HepG2 (cell line): ENCODE data around the gene TPH1. TPM values are rescaled to one million over a fixed set of nuclear protein-coding genes. Genes with fewer than 3 reads are reported as not detected.

Experiments
- CBX5 ChIP-seq: sonication (generic); formaldehyde crosslinking; IDR thresholded peaks from 2 replicates; pipeline ENCODE4 v1.4.0; 2020; ENCODE audit warnings: missing genetic modification reagents, borderline replicate concordance
- CSRNP1 ChIP-seq: sonication (generic); formaldehyde crosslinking; IDR thresholded peaks from 2 replicates; pipeline ENCODE4 v1.8.1; 2023; ENCODE audit warnings: mild to moderate bottlenecking, missing genetic modification reagents
- ETV5 ChIP-seq: IDR thresholded peaks from 2 replicates; pipeline ENCODE4 v1.6.1; 2018; ENCODE audit warnings: missing biosample characterization, missing genetic modification reagents, inconsistent platforms, borderline replicate concordance
- GMEB1 ChIP-seq: sonication (generic); formaldehyde crosslinking; IDR thresholded peaks from 2 replicates; pipeline ENCODE4 v1.5.1; 2020; ENCODE audit warnings: missing genetic modification reagents, mild to moderate bottlenecking, borderline replicate concordance
- HMGXB4 ChIP-seq, 2 experiments: sonication (generic) in 1 of 2; formaldehyde crosslinking in 1 of 2; IDR thresholded peaks; 2 replicates each; pipeline versions ENCODE4 v1.4.0 to v1.6.1; 2018 to 2020; ENCODE audit warnings: missing genetic modification reagents in 2 of 2, borderline replicate concordance in 1 of 2, low read depth in 1 of 2, mild to moderate bottlenecking in 1 of 2, missing biosample characterization in 1 of 2
- HNRNPUL1 ChIP-seq: fragments of 200-400 bp; formaldehyde crosslinking; IDR thresholded peaks from 2 replicates; pipeline ENCODE4 v1.6.1; 2017; ENCODE audit warnings: low read depth, mild to moderate bottlenecking, low read length, moderate library complexity
- KLF15 ChIP-seq: sonication (generic); formaldehyde crosslinking; IDR thresholded peaks from 2 replicates; pipeline ENCODE4 v1.8.1; 2023; ENCODE audit warnings: borderline replicate concordance, mild to moderate bottlenecking, inconsistent platforms, missing genetic modification reagents, mixed read lengths
- LBX2 ChIP-seq: sonication (generic); formaldehyde crosslinking; IDR thresholded peaks from 2 replicates; pipeline ENCODE4 v1.5.0; 2020; ENCODE audit warnings: missing genetic modification reagents, mild to moderate bottlenecking, borderline replicate concordance
- MAX ChIP-seq: IDR thresholded peaks from 2 replicates; pipeline ENCODE4 v1.6.1; 2012; ENCODE audit warnings: inconsistent platforms
- MYNN ChIP-seq: sonication (generic); formaldehyde crosslinking; IDR thresholded peaks from 2 replicates; pipeline ENCODE4 v1.4.0; 2020; ENCODE audit warnings: mild to moderate bottlenecking, low read depth, missing genetic modification reagents
- NAIF1 ChIP-seq: sonication (generic); formaldehyde crosslinking; IDR thresholded peaks from 2 replicates; pipeline ENCODE4 v1.5.0; 2020; ENCODE audit warnings: mild to moderate bottlenecking, missing genetic modification reagents, borderline replicate concordance
- NR2F1 ChIP-seq, 2 experiments: fragments of 450-650 bp in 1 of 2; formaldehyde crosslinking in 1 of 2; IDR thresholded peaks; 2 replicates each; pipeline versions ENCODE4 v1.5.0 to v1.6.1; 2016 to 2020; ENCODE audit warnings: mild to moderate bottlenecking in 1 of 2, missing compliant biosample characterization in 1 of 2, missing genetic modification reagents in 1 of 2, moderate library complexity in 1 of 2
- ONECUT2 ChIP-seq: sonication (generic); formaldehyde crosslinking; IDR thresholded peaks from 2 replicates; pipeline ENCODE4 v1.4.0; 2020; ENCODE audit warnings: missing genetic modification reagents
- PPARG ChIP-seq: conservative IDR thresholded peaks from 2 replicates; pipeline ENCODE4 v1.6.1; 2016; ENCODE audit warnings: missing biosample characterization, missing genetic modification reagents
- SCMH1 ChIP-seq: sonication (generic); formaldehyde crosslinking; IDR thresholded peaks from 2 replicates; pipeline ENCODE4 v1.9.0; 2021; ENCODE audit warnings: missing genetic modification reagents, mild to moderate bottlenecking, borderline replicate concordance
- TBX2 ChIP-seq: sonication (generic); formaldehyde crosslinking; IDR thresholded peaks from 2 replicates; pipeline ENCODE4 v1.5.0; 2020; ENCODE audit warnings: missing genetic modification reagents, mild to moderate bottlenecking, borderline replicate concordance
- TEAD2 ChIP-seq: sonication (generic); formaldehyde crosslinking; IDR thresholded peaks from 2 replicates; pipeline ENCODE4 v1.9.0; 2021; ENCODE audit warnings: missing genetic modification reagents
- ZNF430 ChIP-seq: sonication (generic); formaldehyde crosslinking; IDR thresholded peaks from 2 replicates; pipeline ENCODE4 v1.9.0; 2021; ENCODE audit warnings: mild to moderate bottlenecking, missing genetic modification reagents
- ZNF567 ChIP-seq: sonication (generic); formaldehyde crosslinking; IDR thresholded peaks from 2 replicates; pipeline ENCODE4 v1.8.1; 2023; ENCODE audit warnings: mild to moderate bottlenecking, missing genetic modification reagents, borderline replicate concordance
- ZNF652 ChIP-seq: IDR thresholded peaks from 2 replicates; pipeline ENCODE4 v1.6.1; 2016; ENCODE audit warnings: low read depth, borderline replicate concordance
- ZSCAN5A ChIP-seq: sonication (generic); formaldehyde crosslinking; IDR thresholded peaks from 2 replicates; pipeline ENCODE4 v1.8.0; 2022; ENCODE audit warnings: mild to moderate bottlenecking, missing genetic modification reagents, borderline replicate concordance
- polyA plus RNA-seq, 8 experiments: library from polyadenylated mRNA; depleted of rRNA in 3 of 8; stranded (reverse) in 7 of 8; unstranded in 1 of 8; fragments of >200 nt; fragmentation: Illumina TruSeq in 4 of 8; extraction: Trizol in 4 of 8; gene quantifications; 2 replicates each; pipeline versions ENCODE4 v1.2.1 to v1.2.3, GENCODE V29; 2011 to 2016; ENCODE audit warnings: low read depth in 4 of 8, missing spikeins in 1 of 8, mixed read lengths in 1 of 8; ENCODE audit not compliant: insufficient read depth in 1 of 8
- total RNA-seq, 5 experiments: library from RNA; depleted of rRNA; stranded (reverse); fragments of >200 nt; fragmentation: Illumina TruSeq; extraction: Trizol; gene quantifications; 2 replicates each; pipeline ENCODE4 v1.2.3, GENCODE V29; 2016; ENCODE audit warnings: low read depth in 1 of 5

Gene TPH1
- total and polyA plus RNA-seq, 2 of the 13 experiments (the other 11 are each of a cell fraction or from before 2014, with no cell fraction given): 0.26 to 0.53 TPM

GRCh38 chr11:18000760-18001159 lies 45.3 kb downstream of the TPH1 start (continued):
- TF ChIP-seq MAX (peak; percentile 49; the same call in 1 of the 2 replicates), NAIF1 (0 out of 2 replicates have a peak, but pooled peaks have one; percentile 33), KLF15 (no peak), ZNF567 (no peak), ONECUT2 (CRISPR knock-in tag) (no peak), CSRNP1 (CRISPR knock-in tag) (no peak), TEAD2 (CRISPR knock-in tag) (no peak), TBX2 (peak; percentile 69), MYNN (0 out of 2 replicates have a peak, but pooled peaks have one; percentile 55), SCMH1 (no peak), ZSCAN5A (CRISPR knock-in tag) (peak; percentile 75; the same call in 1 of the 2 replicates), GMEB1 (0 out of 2 replicates have a peak, but pooled peaks have one; percentile 36), ZNF652 (CRISPR knock-in tag) (peak; percentile 36; the same call in 1 of the 2 replicates), NR2F1 (CRISPR knock-in tag; IDR thresholded peaks at IDR 0.05) (no peak), PPARG (CRISPR knock-in tag) (peak; percentile 43; the same call in 1 of the 2 replicates), LBX2 (no peak), HMGXB4 (CRISPR knock-in tag; IDR thresholded peaks at IDR 0.05; ENCODE audit: borderline replicate concordance in 1 of 2, low read depth in 1 of 2) (0 out of 4 replicates have a peak, but pooled peaks of 1 of the 2 experiments have one; percentile 51), HNRNPUL1 (peak; percentile 77), CBX5 (CRISPR knock-in tag) (peak; percentile 57; the same call in 1 of the 2 replicates), ETV5 (peak; percentile 40; the same call in 1 of the 2 replicates), ZNF430 (peak; percentile 39; the same call in 1 of the 2 replicates)
